Astrocyte of the spinal cord (primary cell): ENCODE measurements around the gene FNDC1.
A peak's percentile ranks its signal among the peaks of the same experiment; 100 is the strongest.

Experiments used
- DNase-seq: peaks from one replicate; pipeline ENCODE4 v3.0.0; 2011; ENCODE audit warnings: low read depth, low spot score
- H3K4me3 ChIP-seq: 2 replicates; pipeline ENCODE4 v1.5.1; 2011; ENCODE audit warnings: low read depth, mild to moderate bottlenecking, low read length, moderate library complexity
- CTCF ChIP-seq: IDR thresholded peaks from 2 replicates; pipeline ENCODE4 v1.5.1; 2012; ENCODE audit warnings: low read depth, mild to moderate bottlenecking, low read length, inconsistent platforms
- in situ Hi-C: cut with HindIII; loops from 2 replicates; pipeline ENCODE4 v1.10.0; 2017; ENCODE audit warnings: low sequenced_read_pairs

FNDC1 gene

GRCh38 chr6:159176913-159177312, 7.7 kb downstream of the FNDC1 start:
- in situ Hi-C loops, result no loop called here
- DNase-seq, result no peak
- no peak for TF ChIP-seq CTCF
- no peak overlapping the region for H3K4me3 ChIP-seq

GRCh38 chr6:159178847-159179246, 9.6 kb downstream of the FNDC1 start:
- TF ChIP-seq CTCF, result no peak
- DNase-seq, result no peak
- H3K4me3 ChIP-seq, result no peak overlapping the region
- in situ Hi-C loops, result no loop called here

- peak; percentile 51 for DNase-seq
- H3K4me3 ChIP-seq, result no peak overlapping the region
- in situ Hi-C loops, result no loop called here
- TF ChIP-seq CTCF, result no peak
These were observed 10.8 kb downstream of the FNDC1 start for GRCh38 chr6:159180001-159180400.

GRCh38 chr6:159181914-159182313, 12.7 kb downstream of the FNDC1 start:
- H3K4me3 ChIP-seq, result no peak overlapping the region
- in situ Hi-C loops, result no loop called here
- no peak for DNase-seq
- no peak for TF ChIP-seq CTCF

- H3K4me3 ChIP-seq, result no peak overlapping the region
- DNase-seq, result peak; percentile 64
- in situ Hi-C loops, result no loop called here
- TF ChIP-seq CTCF, result no peak
These were observed 15.4 kb downstream of the FNDC1 start for GRCh38 chr6:159184559-159184958.

- DNase-seq, result no peak
- in situ Hi-C loops, result no loop called here
- no peak overlapping the region for H3K4me3 ChIP-seq
- no peak for TF ChIP-seq CTCF
These were observed 21.3 kb downstream of the FNDC1 start for GRCh38 chr6:159190460-159190859.

- in situ Hi-C loops, result no loop called here
- DNase-seq, result no peak
- no peak for TF ChIP-seq CTCF
- no peak overlapping the region for H3K4me3 ChIP-seq
These were observed 24.7 kb downstream of the FNDC1 start for GRCh38 chr6:159193923-159194322.
